Right atrium auricular region (tissue), 2 donors: ENCODE measurements around the gene RSPH3. TPM values are rescaled to one million over a fixed set of nuclear protein-coding genes. Genes with fewer than 3 reads are reported as not detected.
A peak's percentile ranks its signal among the peaks of the same experiment; 100 is the strongest.

ENCODE experiments used
- DNase-seq: peaks from one replicate; pipeline ENCODE4 v3.0.0-alpha.2; 2019; ENCODE audit warnings: low spot score
- H3K27ac ChIP-seq, 2 donors: fragments of 200-600 bp; sonication (generic); 1 replicate in 1 of 2; 2 replicates in 1 of 2; pipeline ENCODE4 v1.5.1; 2016 to 2019
- H3K27me3 ChIP-seq, 2 donors: fragments of 200-600 bp; sonication (generic); one replicate each; pipeline versions ENCODE4 v1.5.1 to v1.6.0; 2017 to 2019
- H3K36me3 ChIP-seq: fragments of 200-600 bp; sonication (generic); one replicate; pipeline ENCODE4 v1.5.1; 2016
- H3K4me1 ChIP-seq, 2 donors: fragments of 200-600 bp; sonication (generic); one replicate each; pipeline versions ENCODE4 v1.5.1 to v1.6.0; 2017 to 2019
- H3K4me3 ChIP-seq, 2 donors: fragments of 200-600 bp; sonication (generic); 1 replicate in 1 of 2; 2 replicates in 1 of 2; pipeline ENCODE4 v1.5.1; 2017 to 2019; ENCODE audit warnings: mild to moderate bottlenecking in 1 of 2, moderate library complexity in 1 of 2
- H3K9me3 ChIP-seq, 2 donors: fragments of 200-600 bp; sonication (generic); one replicate each; pipeline ENCODE4 v1.5.1; 2019
- total RNA-seq, 2 donors: library from RNA; depleted of rRNA; stranded (reverse); fragments of >200 nt; gene quantifications; one replicate each; pipeline ENCODE4 v1.1.0, GENCODE V29; 2016
- TF ChIP-seq, protein P1 (sequence below), 2 donors: fragments of 200-600 bp; sonication (generic); IDR thresholded peaks; one replicate each; pipeline ENCODE4 v1.5.1; 2019; ENCODE audit warnings: antibody characterized with exemption in 2 of 2

RSPH3 gene, protein sequence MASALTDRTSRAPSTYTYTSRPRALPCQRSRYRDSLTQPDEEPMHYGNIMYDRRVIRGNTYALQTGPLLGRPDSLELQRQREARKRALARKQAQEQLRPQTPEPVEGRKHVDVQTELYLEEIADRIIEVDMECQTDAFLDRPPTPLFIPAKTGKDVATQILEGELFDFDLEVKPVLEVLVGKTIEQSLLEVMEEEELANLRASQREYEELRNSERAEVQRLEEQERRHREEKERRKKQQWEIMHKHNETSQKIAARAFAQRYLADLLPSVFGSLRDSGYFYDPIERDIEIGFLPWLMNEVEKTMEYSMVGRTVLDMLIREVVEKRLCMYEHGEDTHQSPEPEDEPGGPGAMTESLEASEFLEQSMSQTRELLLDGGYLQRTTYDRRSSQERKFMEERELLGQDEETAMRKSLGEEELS
- total RNA-seq: 1 to 10 TPM; 6.8 to 10.0 TPM

DNA sequence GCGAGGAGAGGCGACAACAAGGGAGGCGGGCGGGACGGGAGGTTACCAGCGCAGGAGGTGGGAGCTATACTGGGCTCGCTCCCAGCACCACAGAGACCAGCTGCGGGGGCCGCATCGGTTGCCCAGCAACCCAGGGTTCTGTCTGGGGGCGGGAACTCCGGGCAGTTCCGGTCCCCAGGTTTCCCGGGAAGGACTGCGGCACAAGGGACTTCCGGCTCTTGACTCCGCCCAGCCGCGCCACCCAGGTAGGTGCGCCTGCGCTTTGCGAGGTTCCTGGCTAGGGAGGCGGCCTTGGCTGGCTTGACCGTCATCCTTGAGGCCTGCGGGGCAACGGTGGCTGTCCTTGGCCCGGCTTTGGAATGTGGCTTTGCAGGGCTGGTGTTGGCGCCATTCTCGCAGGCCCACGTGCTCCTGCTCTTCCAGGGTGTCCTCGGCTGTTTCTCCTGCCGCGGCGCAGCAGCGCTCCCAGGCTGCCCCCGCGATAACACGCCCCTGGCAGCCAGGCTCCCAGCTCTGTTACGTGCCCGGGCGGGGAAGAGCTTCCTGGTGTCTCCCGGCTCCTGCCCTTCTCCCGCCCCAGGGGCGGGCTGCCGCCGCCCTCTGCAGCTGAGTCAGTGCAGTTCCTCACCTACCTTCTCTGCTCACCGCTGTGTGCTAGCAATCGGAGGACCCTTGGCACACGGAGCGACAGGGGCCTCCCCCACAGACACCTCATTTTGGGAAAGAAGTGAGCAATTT, at the start of gene RSPH3:
Gene RSPH3, minus strand, starts transcription at position 537 of the 738 bp plus-strand sequence. CDS start 652 bp downstream, outside the sequence.
- TF ChIP-seq, protein P1, sequence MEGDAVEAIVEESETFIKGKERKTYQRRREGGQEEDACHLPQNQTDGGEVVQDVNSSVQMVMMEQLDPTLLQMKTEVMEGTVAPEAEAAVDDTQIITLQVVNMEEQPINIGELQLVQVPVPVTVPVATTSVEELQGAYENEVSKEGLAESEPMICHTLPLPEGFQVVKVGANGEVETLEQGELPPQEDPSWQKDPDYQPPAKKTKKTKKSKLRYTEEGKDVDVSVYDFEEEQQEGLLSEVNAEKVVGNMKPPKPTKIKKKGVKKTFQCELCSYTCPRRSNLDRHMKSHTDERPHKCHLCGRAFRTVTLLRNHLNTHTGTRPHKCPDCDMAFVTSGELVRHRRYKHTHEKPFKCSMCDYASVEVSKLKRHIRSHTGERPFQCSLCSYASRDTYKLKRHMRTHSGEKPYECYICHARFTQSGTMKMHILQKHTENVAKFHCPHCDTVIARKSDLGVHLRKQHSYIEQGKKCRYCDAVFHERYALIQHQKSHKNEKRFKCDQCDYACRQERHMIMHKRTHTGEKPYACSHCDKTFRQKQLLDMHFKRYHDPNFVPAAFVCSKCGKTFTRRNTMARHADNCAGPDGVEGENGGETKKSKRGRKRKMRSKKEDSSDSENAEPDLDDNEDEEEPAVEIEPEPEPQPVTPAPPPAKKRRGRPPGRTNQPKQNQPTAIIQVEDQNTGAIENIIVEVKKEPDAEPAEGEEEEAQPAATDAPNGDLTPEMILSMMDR (IDR thresholded peaks at IDR 0.05): peak in 1 of 2 donors; percentile 60
- H3K4me3 ChIP-seq: peak within 1 kb of the TSS; percentile 79 to 80
- no peaks in the 10 kb centered on the region for H3K27me3 ChIP-seq
- peaks cover 0 to 20% of the 10 kb centered on the region in 2 donors for H3K4me1 ChIP-seq
- peak; percentile 92 for DNase-seq
- no peaks in the 10 kb centered on the region for H3K36me3 ChIP-seq
- H3K27ac ChIP-seq: peak within 1 kb of the TSS; percentile 85 to 89
- H3K9me3 ChIP-seq: no peaks in the 10 kb centered on the region

DNA sequence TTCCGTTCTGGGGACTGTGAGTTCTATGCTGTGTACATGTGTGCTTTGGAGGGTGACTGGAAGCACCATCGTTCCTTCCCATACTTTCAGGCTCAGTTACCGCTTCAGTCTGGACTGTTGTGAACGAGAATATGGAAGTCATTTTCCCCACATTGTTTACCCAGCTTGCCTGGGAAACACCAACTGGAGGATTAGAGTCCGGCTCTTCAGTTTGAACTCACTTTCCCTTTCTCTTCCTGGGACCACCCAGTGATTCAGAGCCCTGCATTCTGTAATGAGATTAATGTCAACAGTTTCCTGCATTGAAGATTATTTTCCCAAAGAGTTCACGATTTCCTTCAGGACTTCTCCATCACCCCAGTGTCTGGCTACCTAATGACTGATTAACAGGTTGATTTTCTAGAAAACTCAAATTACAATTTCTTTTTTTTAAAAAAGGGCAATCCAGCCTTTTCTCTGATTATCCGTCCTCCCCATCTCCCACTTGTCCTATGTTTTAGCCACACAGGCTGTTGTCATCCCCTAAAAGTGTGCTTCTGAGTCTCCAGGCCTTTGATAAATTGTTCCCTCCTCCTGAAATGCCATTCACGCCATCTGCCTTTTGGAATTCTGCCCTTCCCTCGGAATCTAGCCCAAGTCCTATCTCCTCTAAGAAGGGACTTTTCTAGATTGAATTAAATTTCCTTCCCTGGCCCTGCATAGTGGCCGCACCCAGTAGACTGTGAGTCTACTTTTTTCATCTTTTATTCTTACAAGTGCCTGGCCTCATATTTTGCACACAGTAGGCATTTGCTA, 48.1 kb upstream of the RSPH3 start:
- no peaks in the 10 kb centered on the region for H3K4me1 ChIP-seq
- H3K27ac ChIP-seq: no peak overlapping the region
- H3K36me3 ChIP-seq: no peaks in the 10 kb centered on the region
- no peak for DNase-seq
- TF ChIP-seq, protein P1 (IDR thresholded peaks at IDR 0.05): no peak
- no peak overlapping the region for H3K4me3 ChIP-seq
- H3K27me3 ChIP-seq: no peaks in the 10 kb centered on the region
- H3K9me3 ChIP-seq: no peaks in the 10 kb centered on the region

DNA sequence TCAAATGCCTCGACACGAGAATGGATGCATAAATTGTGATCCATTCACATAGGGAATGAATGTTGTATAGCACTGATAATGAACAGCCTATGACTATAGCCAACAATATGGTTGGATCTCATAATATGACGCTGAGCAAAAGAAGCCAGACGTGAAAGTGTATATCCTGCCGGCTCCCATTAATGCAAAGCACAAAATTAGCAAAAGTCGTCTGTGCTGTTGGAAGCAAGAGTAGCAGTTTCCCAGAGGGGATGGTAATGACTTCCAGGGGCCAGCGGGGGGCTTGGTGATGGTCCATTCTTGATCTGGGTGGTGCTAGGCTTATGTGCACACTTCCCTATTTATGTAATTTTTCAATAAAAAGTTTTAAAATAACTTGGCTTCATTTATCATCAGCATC, 45.8 kb upstream of the RSPH3 start:
- Histone ChIP-seq H3K4me3 (no peak overlapping the region), H3K27ac (no peak overlapping the region), H3K4me1 (no peaks in the 10 kb centered on the region), H3K27me3 (no peaks in the 10 kb centered on the region), H3K36me3 (no peaks in the 10 kb centered on the region), H3K9me3 (no peaks in the 10 kb centered on the region)
- TF ChIP-seq, protein P1 (IDR thresholded peaks at IDR 0.05): no peak
- no peak for DNase-seq

DNA sequence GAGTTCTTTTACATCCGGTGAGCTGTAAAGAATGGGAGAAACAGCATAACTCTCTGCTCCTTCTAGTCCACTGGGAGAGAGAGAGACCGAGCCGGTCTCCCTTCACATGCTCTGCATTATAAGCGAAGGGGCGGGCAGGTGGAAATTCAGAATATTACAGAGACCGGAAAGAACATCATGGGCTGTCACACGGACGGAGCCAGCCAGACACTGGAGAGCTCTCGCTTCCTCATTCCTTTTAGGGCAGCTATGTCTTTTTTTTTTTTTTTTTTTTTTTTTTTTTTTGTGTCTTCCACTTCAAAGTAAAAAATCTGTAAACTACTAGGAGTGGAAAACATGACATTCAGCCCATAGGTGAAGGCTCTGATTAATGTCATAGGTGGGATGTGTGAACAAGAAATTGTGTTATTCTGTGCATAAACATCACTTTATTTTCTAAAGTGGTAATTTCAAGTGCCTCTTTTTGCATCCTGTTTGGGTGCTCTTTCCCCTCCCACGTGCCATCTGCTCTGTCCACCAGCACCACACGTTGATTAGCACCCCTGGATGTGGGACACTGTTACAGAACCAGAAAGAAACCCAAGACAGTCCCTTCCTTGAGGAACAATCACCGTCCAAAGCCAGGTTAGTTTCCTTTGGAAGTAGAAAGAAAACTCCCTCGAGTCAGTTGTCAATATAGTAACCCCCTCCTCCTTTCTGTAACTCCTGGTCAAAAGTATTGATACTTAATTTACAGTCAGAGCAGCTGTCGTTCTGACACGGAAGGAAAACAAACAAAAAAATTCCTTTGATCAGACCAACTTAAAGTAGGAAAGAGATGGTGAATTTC, 45.1 kb upstream of the RSPH3 start, which contains the start of gene TAGAP:
Gene TAGAP, minus strand, starts transcription at position 93 of the 829 bp plus-strand sequence. CDS start 845 bp downstream, outside the sequence.
- TF ChIP-seq, protein P1 (IDR thresholded peaks at IDR 0.05): no peak
- Histone ChIP-seq H3K4me1 (no peaks in the 10 kb centered on the region), H3K4me3 (peak within 1 kb of the TSS; percentile 2 to 25), H3K27me3 (no peaks in the 10 kb centered on the region), H3K9me3 (no peaks in the 10 kb centered on the region), H3K36me3 (no peaks in the 10 kb centered on the region), H3K27ac (no peak within 1 kb of the TSS)
- peak; percentile 79 for DNase-seq

DNA sequence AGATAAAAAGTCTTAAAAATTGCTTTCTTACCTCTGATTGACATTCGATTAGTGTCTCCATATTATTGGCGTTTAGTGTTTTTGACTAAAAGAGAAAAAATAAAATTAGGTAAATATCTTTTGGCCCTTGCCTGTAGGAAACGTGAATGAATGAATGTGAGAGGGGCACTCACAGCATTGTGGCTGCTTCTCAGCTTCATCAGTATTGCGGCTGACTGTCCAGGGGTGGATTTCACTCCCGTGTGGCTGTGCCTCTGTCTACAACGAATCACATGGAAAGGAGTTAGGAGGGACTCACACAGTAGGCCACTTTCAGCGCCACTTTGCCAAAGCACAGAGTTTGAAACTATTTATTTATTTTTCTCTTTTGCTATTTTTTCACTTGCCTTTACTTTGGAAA, 43.9 kb upstream of the RSPH3 start:
- no peak for DNase-seq
- Histone ChIP-seq H3K4me1 (peaks cover 0 to under 1% of the 10 kb centered on the region in 2 donors), H3K36me3 (no peaks in the 10 kb centered on the region), H3K27ac (no peak overlapping the region), H3K27me3 (no peaks in the 10 kb centered on the region), H3K9me3 (no peaks in the 10 kb centered on the region), H3K4me3 (peak overlapping the region in 1 of 2 donors; percentile 25)
- TF ChIP-seq, protein P1 (IDR thresholded peaks at IDR 0.05): no peak
